HG03064 (cell line): Measurements from ENCODE around the gene C19orf44.
A peak's percentile ranks its signal among the peaks of the same experiment; 100 is the strongest.
"Not testable (repeated sequence)": the region's sequence is repeated elsewhere in the genome, so short reads cannot be mapped to it uniquely, and the experiment has no call there.

Source experiments
- ATAC-seq: cut with Tn5 transposase; IDR thresholded peaks from one replicate; pipeline ENCODE4 v1.9.1; 2021; ENCODE audit warnings: low read depth; ENCODE audit not compliant: unreplicated experiment

The C19orf44 gene

GRCh38 chr19:16466802-16467427, 29.3 kb upstream of the C19orf44 start:
- ATAC-seq, result not testable (repeated sequence)

- ATAC-seq, result no peak
These were observed 28.6 kb upstream of the C19orf44 start for GRCh38 chr19:16467581-16467980.

DNA sequence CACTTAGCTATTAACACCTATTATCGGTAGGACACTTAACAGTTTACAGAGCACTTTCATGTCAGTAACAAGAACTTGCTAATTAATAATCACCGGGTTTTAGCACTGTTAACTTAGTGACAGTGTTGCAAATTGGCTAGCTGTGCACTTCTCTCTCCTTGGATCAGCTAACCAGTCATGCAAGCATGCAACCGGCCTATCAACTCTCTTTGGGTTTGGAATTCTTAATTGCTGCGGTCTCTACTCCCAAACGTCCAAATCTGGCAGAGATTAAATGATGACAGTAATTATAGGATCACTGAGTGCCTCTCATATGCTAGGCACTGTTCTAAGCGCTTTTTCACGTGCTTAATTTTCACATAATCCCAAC, 25.7 kb upstream of the C19orf44 start:
- ATAC-seq, result no peak

DNA sequence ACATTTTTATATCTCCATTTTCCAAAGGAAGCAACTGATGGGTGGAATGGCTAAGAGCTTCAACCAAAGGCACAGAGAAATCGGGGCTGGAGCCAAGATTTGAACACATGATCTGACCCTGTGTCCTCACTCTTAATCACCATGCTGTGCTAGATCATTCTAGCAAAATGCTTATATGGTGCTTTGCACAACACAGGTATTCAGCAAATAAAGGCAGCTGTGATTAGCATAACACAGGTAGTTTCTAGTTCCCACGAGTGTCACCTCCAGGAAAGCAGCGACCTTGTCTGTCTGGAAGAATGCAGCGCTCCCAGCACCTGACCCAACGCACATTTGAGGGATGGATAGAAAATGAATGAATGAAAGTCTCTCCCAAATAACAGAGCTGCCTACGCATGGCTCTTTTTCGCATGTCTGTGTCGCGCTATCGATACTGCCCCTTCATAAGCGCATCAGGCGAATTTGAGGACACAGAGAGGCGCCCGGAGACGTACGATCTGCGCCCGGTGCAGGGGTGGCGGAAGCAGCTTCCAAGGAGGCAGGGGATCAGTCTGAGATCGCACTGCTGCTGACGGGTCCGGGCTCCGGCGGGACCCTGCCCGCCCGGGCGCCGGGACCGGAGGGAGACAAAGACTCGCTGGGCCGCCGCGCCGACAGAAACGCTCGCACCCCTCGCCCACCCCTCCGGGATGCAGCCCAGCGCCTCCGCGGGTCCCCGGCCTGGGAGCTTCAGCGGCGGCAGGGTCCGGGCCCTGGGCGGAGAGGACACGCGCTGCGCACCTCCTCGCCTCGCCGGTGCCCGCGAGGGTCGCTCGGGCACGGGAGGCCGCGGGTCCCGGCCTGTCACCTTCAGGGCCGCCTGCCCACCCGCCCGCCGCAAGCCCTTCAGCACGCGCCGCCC, 25.0 kb upstream of the C19orf44 start:
- peak; percentile 39 for ATAC-seq

GRCh38 chr19:16472559-16472899, 23.7 kb upstream of the C19orf44 start:
- not testable (repeated sequence) for ATAC-seq

GRCh38 chr19:16472992-16473391, 23.2 kb upstream of the C19orf44 start:
- ATAC-seq, result no peak

GRCh38 chr19:16473875-16474392, 22.3 kb upstream of the C19orf44 start:
- ATAC-seq, result no peak

DNA sequence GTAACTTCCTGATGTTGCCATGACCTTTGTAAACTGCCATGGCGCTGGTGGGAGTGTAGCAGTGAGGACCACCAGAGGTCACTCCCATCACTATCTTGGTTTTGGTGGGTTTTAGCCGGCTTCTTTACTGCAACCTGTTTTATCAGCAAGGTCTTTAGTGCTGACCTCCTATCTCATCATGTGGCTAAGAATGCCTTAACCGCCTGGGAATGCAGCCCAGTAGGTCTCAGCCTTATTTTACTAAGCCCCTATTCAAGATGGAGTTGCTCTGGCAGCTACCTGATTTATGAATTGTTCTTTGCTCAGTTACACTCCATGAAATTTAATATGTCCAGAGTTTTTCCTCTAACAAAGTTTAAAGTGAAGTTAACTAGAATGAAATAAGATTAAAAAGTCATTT, 19.8 kb upstream of the C19orf44 start:
- no peak for ATAC-seq

DNA sequence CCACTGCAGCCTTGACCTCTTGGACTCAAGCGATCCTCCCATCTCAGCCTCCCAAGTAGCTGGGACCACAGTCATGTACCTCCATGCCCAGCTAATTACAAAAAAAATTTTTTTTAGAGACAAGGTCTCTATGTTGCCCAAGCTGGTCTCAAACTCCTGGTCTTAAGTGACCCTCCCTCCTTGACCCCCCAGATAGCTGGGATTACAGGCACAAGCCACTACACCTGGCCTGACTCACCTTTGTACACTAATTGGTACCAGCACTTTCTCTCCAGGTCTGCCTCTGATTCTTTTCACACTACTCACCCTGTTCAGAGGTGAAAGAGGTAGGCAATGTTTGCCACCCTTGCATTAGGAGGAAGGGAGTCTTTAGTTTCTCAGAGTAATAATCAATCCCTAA, 18.9 kb upstream of the C19orf44 start:
- ATAC-seq, result no peak

DNA sequence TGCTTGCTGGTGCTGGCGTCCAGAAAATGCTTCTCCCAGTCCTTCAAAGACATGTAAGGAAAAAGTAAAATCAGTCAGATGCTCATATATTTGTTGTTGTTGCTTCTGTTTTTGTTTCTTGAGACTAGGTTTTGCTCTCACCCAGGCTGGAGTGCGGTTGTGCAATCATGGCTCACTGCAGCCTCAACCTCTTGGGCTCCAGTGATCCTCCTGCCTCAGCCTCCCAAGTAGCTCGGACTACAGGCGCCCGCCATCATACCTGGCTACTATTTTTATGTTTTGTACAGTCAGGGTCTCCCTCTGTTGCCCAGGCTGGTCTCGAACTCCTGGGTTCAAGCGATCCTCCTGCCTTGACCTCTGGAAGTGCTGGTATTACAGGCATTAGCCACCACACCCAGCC, 13.4 kb upstream of the C19orf44 start:
- ATAC-seq, result no peak

GRCh38 chr19:16486476-16486875, 9.7 kb upstream of the C19orf44 start:
- not testable (repeated sequence) for ATAC-seq

DNA sequence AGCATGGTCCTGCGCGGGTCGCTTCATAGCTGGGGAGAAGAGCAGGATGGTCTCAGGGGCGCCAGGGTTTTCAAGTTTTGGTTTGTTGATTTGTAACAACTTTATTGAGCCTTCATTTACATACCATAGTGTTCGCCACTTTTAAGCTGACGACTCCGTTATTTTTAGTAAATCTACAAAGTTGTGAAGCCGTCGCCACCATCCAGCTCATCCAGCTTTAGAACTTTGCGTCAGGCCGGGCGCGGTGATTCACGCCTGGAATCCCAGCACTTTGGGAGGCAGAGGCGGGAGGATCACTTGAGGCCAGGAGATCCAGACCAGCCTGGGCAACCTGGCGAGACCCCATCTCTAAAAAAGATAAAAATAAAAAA, 404 bp downstream of the C19orf44 start:
- ATAC-seq, result no peak

DNA sequence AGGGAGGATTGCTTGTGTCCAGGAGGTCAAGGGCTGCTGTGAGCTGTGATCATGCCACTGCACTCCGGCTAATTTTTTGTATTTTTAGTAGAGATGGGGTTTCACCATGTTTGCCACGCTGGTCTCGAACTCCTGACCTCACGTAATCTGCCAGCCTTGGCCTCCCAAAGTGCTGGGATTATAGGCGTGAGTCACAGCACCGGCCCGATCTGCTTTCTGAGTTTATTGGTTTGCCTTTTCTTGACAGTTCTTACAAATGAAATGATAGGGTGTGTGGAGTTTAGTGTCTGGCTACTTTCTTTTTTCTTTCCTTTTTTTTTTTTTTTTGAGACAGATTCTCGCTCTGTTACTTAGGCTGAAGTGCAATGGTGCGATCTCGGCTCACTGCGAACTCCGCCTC, 848 bp downstream of the C19orf44 start:
- ATAC-seq, result no peak

GRCh38 chr19:16497837-16498236, 1.6 kb downstream of the C19orf44 start:
- ATAC-seq, result no peak

DNA sequence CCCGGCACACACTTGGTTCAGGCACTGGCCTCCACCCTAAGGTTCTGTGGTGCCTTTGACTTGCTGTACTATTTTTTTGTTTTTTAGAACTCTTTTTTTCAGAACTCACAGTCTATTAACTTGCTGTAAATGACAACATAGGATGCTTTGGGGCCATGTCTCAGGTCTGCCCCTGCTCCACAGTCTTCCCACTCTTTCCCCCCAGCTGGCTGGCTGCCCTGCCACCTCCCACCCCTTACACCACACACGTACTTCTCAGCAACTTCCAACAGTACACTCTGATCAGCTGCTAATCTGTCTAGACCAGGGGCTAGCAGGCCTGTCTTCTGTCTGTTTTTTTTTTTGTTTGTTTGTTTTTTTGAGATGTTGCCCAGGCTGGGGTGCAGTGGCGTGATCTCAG, 8.1 kb downstream of the C19orf44 start:
- no peak for ATAC-seq

- not testable (repeated sequence) for ATAC-seq
These were observed 10.0 kb downstream of the C19orf44 start for GRCh38 chr19:16506161-16506560.

DNA sequence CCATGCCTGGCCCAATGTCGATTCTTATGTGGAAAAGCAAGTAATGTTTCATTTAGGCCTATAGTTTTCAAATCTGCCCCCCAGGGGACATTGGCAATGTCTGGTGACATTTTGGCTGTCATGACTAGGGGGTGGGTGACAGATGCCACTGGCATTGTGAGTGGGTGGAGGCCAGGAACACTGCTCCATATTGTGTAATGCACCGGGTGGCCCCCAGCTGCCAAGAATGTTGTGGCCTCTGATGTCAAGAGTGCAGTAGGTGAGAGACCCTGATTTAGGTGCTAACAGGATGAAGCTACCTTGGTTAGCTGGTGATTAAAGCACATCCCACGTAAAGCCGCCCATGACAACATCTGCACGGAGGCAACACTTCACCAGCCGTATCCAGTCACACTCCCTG, 10.8 kb downstream of the C19orf44 start:
- ATAC-seq, result no peak

DNA sequence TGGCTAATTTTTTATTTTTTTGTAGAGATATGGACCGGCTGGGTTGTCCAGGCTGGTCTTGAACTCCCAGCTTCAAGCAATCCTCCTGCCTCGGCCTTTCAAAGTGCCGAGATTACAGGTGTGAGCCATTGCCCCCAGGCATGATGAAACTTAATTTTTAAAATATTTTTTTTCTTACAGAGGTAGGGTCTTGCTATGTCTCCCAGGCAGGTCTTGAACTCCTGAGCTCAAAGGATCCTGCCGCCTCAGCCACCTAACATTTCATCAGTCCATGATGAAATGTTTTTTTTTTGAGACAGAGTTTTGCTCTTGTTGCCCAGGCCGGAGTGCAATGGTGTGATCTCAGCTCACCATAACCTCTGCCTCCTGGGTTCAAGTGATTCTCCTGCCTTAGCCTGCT, 12.4 kb downstream of the C19orf44 start:
- no peak for ATAC-seq

GRCh38 chr19:16509141-16510061, 13.2 kb downstream of the C19orf44 start:
- no peak for ATAC-seq

GRCh38 chr19:16512611-16513010, 16.4 kb downstream of the C19orf44 start:
- not testable (repeated sequence) for ATAC-seq
